Measurements from ENCODE around the gene DFFA. TPM values are rescaled to one million over a fixed set of nuclear protein-coding genes. Genes with fewer than 3 reads are reported as not detected.
"Not testable (repeated sequence)": the region's sequence is repeated elsewhere in the genome, so short reads cannot be mapped to it uniquely, and the experiment has no call there.

Gene DFFA
- total RNA-seq, 4 donors from 2014 or later = 20.2 to 32.3 (median 29.3) TPM

DNA sequence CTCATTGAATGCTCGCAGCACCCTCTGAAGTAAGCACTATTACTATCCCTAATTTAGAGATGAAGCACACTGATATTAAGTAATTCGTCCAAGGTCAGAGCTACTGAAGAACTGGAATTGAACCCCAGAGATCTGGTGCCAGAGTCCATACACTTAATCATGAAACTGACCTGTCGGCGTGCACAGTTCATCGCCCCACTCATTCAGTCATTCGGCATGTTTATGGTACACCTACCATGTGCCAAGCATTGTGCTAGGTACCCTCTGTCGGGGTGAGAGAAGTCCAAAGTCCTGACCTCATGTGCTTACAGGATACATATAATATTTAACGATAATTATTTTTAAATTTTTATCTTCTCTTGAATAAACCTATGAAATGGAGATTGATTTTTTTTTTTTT, 47.7 kb downstream of the DFFA start:
- Histone ChIP-seq H3K4me3 (no peak overlapping the region), H3K9me3 (no peaks in the 10 kb centered on the region), H3K27ac (no peak overlapping the region), H3K27me3 (no peaks in the 10 kb centered on the region), H3K36me3 (peaks cover 0 to 20% of the 10 kb centered on the region in 2 donors), H3K4me1 (peaks cover 0 to 12% (median 0%) of the 10 kb centered on the region in 3 donors)
- 73 to 98% methylated on average over 7 to 8 of the region's 8 CpGs for WGBS, 2 donors (ENCODE audit: low coverage in 1 of 2)
- no peak for TF ChIP-seq POLR2A (IDR thresholded peaks at IDR 0.05)
- TF ChIP-seq EP300 (IDR thresholded peaks at IDR 0.05) = no peak
- TF ChIP-seq, protein P1, sequence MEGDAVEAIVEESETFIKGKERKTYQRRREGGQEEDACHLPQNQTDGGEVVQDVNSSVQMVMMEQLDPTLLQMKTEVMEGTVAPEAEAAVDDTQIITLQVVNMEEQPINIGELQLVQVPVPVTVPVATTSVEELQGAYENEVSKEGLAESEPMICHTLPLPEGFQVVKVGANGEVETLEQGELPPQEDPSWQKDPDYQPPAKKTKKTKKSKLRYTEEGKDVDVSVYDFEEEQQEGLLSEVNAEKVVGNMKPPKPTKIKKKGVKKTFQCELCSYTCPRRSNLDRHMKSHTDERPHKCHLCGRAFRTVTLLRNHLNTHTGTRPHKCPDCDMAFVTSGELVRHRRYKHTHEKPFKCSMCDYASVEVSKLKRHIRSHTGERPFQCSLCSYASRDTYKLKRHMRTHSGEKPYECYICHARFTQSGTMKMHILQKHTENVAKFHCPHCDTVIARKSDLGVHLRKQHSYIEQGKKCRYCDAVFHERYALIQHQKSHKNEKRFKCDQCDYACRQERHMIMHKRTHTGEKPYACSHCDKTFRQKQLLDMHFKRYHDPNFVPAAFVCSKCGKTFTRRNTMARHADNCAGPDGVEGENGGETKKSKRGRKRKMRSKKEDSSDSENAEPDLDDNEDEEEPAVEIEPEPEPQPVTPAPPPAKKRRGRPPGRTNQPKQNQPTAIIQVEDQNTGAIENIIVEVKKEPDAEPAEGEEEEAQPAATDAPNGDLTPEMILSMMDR (IDR thresholded peaks at IDR 0.05) = no peak
- no peak for TF ChIP-seq POLR2AphosphoS5 (IDR thresholded peaks at IDR 0.05)
- no peak for ATAC-seq

DNA sequence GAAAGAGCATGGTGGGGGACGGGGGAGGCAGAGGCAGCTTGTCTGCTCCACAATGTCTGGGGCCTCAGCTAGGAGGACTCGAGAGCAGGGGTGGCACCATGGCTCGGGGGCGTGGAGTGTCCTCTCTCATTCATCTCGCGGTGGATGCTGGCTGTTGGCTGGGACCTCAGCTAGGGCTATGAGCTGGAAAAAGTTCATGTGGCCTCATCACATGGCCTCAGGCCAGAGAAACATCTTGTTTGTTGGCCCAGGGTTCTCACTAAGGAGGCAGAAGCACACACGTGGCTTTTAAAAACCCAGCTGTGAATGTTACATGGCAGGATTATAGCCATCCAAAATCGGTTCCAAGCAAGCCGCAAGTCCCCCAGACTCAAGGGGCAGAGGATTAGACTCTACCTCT, 48.3 kb downstream of the DFFA start:
- TF ChIP-seq POLR2A (IDR thresholded peaks at IDR 0.05) = no peak
- TF ChIP-seq, protein P1 (IDR thresholded peaks at IDR 0.05) = no peak
- TF ChIP-seq POLR2AphosphoS5 (IDR thresholded peaks at IDR 0.05) = no peak
- TF ChIP-seq EP300 (IDR thresholded peaks at IDR 0.05) = no peak
- Histone ChIP-seq H3K27ac (no peak overlapping the region), H3K4me3 (no peak overlapping the region), H3K4me1 (peaks cover 0 to 7% (median 0%) of the 10 kb centered on the region in 3 donors), H3K36me3 (peaks cover 0 to 27% of the 10 kb centered on the region in 2 donors), H3K9me3 (no peaks in the 10 kb centered on the region), H3K27me3 (no peaks in the 10 kb centered on the region)
- peak; percentile 38 for ATAC-seq
- WGBS, 2 donors (ENCODE audit: low coverage in 1 of 2) = 33% methylated on average over 1 of the region's 9 CpGs; no CpG with 5 or more reads in 1 of the 2 donors

DNA sequence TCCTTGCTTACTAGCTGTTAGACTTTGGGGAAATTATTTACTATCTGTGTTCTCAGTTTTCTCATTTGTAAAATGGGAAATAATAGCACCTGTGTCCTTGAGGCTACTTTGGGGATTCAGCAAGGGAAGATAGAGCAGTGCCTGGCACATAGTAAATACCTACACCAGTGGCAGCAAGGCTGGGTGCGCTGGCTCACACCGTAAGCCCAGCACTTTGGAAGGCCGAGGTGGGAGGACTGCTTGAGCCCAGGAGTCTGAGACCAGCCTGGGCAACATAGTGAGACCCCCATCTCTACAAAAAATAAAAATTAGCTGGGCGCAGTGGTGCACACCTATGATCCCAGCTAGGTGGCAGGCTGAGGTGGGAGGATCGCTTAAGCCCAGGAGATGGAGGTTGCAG, 50.7 kb downstream of the DFFA start:
- Histone ChIP-seq H3K4me3 (no peak overlapping the region), H3K27me3 (no peaks in the 10 kb centered on the region), H3K4me1 (no peaks in the 10 kb centered on the region), H3K36me3 (peaks cover 0 to 51% of the 10 kb centered on the region in 2 donors), H3K27ac (no peak overlapping the region), H3K9me3 (no peaks in the 10 kb centered on the region)
- no peak for TF ChIP-seq POLR2A (IDR thresholded peaks at IDR 0.05)
- TF ChIP-seq EP300 (IDR thresholded peaks at IDR 0.05) = no peak
- no peak for TF ChIP-seq POLR2AphosphoS5 (IDR thresholded peaks at IDR 0.05)
- TF ChIP-seq, protein P1 (IDR thresholded peaks at IDR 0.05) = no peak
- ATAC-seq = no peak
- 86% methylated on average over 2 of the region's 5 CpGs; no CpG with 5 or more reads in 1 of the 2 donors for WGBS, 2 donors (ENCODE audit: low coverage in 1 of 2)

DNA sequence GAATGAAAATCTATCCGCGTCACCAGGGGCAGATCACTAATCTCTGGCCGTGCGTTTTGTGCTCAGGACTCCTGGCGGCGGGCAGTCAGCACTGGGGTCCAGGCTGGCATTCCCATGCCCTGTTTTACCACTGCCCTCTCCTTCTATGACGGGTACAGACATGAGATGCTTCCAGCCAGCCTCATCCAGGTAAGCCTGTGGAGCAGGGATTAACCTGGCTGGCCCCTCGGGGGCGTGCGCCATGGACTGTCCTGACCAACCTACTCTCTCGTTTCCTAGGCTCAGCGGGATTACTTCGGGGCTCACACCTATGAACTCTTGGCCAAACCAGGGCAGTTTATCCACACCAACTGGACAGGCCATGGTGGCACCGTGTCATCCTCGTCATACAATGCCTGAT, 53.0 kb downstream of the DFFA start:
- Histone ChIP-seq H3K36me3 (peaks cover 0 to 72% of the 10 kb centered on the region in 2 donors), H3K27ac (no peak overlapping the region), H3K9me3 (no peaks in the 10 kb centered on the region), H3K4me3 (no peak overlapping the region), H3K27me3 (no peaks in the 10 kb centered on the region), H3K4me1 (no peaks in the 10 kb centered on the region)
- TF ChIP-seq EP300 (IDR thresholded peaks at IDR 0.05) = no peak
- no peak for TF ChIP-seq POLR2A (IDR thresholded peaks at IDR 0.05)
- no peak for TF ChIP-seq POLR2AphosphoS5 (IDR thresholded peaks at IDR 0.05)
- TF ChIP-seq, protein P1 (IDR thresholded peaks at IDR 0.05) = no peak
- ATAC-seq = no peak
- 86 to 91% methylated on average over 4 to 10 of the region's 15 CpGs for WGBS, 2 donors (ENCODE audit: low coverage in 1 of 2)

DNA sequence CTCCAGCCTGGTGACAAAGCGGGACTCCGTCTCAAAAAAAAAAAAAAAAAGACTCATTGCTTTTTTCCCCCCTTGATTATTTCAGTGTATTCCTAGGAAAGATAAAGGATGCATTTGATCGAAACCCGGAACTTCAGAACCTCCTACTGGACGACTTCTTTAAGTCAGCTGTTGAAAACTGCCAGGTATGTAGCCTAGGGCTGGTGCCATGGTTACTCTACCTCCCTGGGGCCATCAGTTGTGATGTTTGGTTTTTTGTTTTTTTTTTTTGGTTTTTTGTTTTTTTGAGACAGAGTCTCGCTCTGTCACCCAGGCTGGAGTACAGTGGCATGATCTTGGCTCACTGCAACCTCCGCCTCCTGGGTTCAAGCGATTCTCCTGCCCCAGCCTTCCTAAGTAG, 53.6 kb downstream of the DFFA start:
- not testable (repeated sequence) for H3K27ac ChIP-seq, H3K4me1 ChIP-seq, H3K9me3 ChIP-seq, ATAC-seq, H3K27me3 ChIP-seq, H3K4me3 ChIP-seq
- peaks cover 0 to 78% of the 10 kb centered on the region in 2 donors for H3K36me3 ChIP-seq
- WGBS, 2 donors (ENCODE audit: low coverage in 1 of 2) = 81 to 88% methylated on average over 4 to 7 of the region's 8 CpGs

DNA sequence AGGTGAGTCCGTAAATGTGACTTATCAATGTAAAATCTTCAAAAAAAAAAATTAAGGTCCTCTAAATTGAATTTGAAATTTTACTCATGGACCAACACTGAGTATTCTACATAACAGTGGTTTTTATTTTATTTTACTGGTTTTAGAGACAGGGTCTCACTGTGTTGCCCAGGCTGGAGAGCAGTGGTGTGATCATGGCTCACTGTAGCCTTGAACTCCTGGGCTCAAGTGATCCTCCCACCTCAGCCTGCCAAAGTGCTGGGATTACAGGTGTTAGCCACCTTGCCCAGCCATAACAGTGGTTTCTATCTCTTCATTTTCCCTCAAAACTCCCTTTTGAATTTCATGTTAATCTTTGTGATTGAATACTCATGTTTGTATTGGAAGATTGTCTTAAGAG, 56.4 kb downstream of the DFFA start:
- H3K4me3 ChIP-seq, H3K4me1 ChIP-seq, H3K27me3 ChIP-seq, H3K9me3 ChIP-seq, ATAC-seq: not testable (repeated sequence)
- Histone ChIP-seq H3K36me3 (peaks cover 0 to 98% of the 10 kb centered on the region in 2 donors), H3K27ac (peak overlapping the region in 1 of 4 donors; percentile 53)
- 78 to 80% methylated on average over 1 of the region's 1 CpG for WGBS, 2 donors (ENCODE audit: low coverage in 1 of 2)
